HUDEP-2 (cell line): ENCODE data around the gene GTF3C5.
"Not testable (repeated sequence)": the region's sequence is repeated elsewhere in the genome, so short reads cannot be mapped to it uniquely, and the experiment has no call there.

Experiments used
- DNase-seq, 76 experiments: peaks; one replicate each; lab custom pipeline; 2025; ENCODE audit not compliant: unreplicated experiment in 76 of 76; lab: John Stamatoyannopoulos, UW

GTF3C5 gene

DNA sequence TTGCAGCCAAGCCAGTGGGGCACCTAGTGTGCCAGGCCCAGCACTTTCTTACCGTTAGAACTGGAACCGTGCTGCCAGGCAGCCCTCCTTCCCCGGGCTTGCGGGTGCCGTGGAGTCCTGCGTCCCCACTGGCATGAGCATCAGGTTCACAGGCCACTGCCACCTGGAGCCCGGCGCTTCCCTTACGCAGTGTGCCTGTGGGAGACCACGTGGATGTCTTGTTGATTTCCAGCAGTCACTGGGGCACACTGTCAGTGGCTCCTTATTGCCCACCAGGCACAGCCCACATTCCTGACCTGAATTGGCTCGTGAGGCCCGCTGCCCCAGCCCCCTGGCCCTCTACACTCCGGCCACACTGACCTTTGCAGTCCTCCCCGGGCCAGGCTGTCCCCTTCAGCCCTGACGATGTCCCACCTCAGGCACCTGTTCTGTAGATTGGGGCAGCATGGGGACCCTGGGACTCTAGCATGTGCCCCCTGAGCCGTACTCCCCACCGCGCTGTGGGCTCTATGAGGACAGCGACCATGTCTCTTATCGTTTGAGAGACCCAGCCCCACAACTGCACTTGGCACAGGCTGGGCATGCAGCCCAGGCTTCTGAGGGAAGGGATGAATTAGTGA, 20.6 kb downstream of the GTF3C5 start:
- no peak for DNase-seq

GRCh38 chr9:133051966-133052539, 21.3 kb downstream of the GTF3C5 start:
- no peak for DNase-seq

DNA sequence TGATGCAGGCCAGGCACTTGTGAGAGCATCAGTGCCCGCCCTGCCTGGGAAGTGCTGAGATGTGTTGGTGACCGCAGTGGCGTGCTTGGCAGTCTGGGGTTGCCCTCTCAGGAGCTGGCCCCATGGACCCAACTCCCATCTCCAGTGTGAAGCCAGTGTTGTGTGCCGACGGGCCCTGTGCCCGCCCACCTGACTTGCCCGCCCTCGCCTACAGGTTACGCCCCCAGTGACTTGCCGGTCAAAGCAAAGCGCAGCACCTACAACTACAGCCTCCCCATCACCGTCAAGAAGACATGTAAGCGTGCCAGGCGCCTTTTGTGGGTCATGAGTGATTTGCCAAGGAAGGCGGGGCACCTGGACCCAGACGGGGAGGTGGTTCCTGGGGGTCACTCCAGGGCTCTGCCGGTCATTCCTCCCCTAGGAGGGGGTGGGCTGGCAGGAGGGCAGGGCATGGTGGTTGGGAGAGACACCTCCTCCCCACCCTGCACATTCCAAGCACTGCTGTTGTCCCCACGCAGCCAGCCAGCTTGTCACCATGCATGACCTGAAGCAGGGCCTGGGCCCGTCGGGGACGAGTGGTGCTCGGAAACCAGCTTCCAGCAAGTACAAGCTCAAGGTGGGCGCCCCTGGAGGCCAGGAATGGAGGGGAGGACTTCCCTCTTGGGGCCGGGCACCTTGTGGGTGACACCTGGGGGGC, 23.5 kb downstream of the GTF3C5 start:
- DNase-seq: no peak

GRCh38 chr9:133054966-133055365, 24.2 kb downstream of the GTF3C5 start:
- no peak for DNase-seq

- no peak for DNase-seq
Observed at GRCh38 chr9:133055788-133056420, 25.1 kb downstream of the GTF3C5 start.

- no peak for DNase-seq
Observed at GRCh38 chr9:133056533-133056932, 25.7 kb downstream of the GTF3C5 start.

DNA sequence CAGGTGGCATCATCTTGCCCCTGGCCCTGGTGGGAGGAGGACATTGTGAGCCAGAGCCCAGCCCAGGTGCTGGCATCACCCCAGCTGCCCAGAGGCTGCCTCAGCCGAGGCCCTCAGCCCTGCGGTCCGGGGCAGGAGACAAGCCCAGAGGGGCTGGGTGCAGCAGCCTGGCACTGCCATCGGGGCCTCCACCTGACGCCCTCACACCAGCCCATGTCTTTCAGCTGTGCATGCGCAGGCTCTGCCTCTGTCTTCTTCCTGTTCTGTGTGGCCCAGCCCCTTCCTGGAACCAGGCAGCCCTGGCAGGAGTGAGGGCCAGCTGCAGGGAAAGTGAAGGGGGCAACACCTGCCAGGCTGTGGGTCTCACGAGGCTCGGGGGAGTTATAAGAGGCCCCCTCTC, 26.2 kb downstream of the GTF3C5 start:
- DNase-seq: no peak

GRCh38 chr9:133057553-133057952, 26.8 kb downstream of the GTF3C5 start:
- no peak for DNase-seq

DNA sequence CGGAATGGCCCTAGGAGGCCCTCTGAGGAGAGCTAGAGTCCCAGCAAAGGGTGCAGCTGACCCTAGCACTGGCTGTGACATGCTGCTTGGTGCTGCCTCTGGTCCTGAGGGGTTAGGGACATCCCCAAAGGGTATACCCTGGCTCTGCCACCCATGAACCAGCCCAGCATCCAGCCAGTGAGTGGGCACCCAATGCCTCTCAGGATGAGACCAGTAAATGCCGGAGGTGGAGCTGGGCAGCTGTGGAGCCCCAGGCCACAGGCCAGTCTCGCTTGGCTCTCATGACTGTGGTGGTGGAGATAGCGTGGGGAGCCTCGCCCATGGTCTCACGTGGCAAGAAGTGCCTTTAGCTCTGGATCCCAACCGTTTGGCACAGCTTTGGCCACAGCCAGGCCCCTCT, 27.3 kb downstream of the GTF3C5 start:
- DNase-seq: no peak

DNA sequence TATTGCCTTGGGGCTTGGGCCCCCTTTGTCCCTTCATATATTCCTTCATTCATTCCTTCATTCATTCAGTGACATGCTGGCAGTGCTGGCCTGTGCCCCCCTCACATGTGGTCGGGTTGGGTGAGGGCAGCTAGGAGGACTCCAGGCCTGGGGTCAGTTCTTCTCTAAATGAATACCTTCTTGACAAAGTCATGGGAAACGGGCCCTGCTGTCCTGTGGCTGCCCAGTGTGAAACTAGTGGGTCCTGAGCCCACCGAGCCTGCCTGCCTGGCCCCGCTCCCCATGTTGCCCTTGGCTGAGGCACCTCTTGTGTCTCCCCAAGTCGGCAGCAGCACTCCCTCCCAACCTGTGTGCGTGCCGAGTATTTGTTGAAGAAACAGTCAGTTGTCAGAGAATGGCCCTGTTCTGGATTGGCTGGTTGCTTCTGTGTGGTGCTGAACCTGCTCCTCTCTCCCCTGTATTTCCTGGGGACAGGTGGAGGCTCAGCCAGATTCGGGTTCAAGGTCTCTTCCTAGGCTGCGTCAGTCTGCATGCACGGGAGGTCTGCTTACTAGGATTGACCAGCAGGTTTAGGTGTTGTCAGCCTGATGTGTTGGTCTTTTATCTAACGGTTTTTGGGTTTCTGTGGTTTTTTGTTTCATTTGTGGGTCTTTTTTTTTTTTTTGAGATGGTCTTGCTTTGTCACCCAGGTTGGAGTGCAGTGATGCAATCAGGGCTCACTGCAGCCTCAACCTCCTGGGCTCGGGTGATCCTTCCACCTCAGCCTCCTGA, 27.9 kb downstream of the GTF3C5 start:
- DNase-seq: peak in 1 of 76 experiments; percentile 21

DNA sequence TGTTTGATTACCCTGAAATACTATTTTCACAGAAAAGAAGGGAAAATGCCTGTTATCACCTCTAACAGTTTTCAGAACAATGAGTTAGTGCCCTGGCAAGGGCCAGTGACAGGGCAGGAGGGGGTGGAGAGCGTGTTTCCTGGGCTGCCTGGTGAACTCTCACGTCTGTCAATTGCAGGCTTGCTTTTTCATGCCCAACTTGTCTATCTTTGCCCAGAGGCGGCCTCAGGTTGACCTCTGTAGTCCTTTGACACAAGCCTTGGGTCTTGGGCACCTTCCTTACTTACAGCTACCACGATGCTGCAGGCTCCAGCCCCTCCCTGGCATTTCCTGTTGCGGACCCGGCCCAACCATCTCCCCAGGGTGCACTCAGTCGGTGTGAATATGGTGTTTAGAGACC, 28.8 kb downstream of the GTF3C5 start:
- DNase-seq: no peak

- no peak for DNase-seq
Observed at GRCh38 chr9:133060417-133060841, 29.6 kb downstream of the GTF3C5 start.

GRCh38 chr9:133061019-133061763, 30.4 kb downstream of the GTF3C5 start:
- DNase-seq: not testable (repeated sequence)

- DNase-seq: not testable (repeated sequence)
Observed at GRCh38 chr9:133061764-133062145, 31.0 kb downstream of the GTF3C5 start, which contains the start of gene CEL. Gene CEL, plus strand, starts transcription at chr9:133061981. Its CDS starts 22 bp downstream, at chr9:133062003.

DNA sequence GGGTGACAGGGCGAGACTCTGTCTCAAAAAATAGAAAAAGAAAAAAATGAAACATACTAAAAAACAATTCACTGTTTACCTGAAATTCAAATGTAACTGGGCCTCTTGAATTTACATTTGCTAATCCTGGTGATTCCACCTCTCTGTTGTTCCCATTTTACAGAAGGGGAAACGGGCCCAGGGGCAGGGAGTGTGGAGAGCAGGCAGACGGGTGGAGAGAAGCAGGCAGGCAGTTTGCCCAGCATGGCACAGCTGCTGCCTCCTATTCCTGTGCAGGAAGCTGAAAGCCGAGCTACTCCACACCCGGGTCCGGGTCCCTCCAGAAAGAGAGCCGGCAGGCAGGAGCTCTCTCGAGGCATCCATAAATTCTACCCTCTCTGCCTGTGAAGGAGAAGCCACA, 31.8 kb downstream of the GTF3C5 start:
- DNase-seq: not testable (repeated sequence)

DNA sequence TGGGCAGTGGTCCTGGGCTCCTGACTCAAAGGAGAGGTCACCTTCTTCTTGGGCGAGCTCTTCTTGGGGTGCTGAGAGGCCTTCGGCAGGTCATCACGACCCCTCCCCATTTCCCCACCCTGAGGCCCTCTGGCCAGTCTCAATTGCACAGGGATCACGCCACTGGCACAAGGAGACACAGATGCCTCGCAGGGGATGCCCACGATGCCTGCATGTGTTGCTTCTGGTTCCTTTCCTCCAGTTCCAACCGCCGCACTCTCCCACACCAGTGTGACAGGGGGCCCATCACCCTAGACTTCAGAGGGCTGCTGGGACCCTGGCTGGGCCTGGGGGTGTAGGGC, 32.3 kb downstream of the GTF3C5 start:
- DNase-seq: no peak

DNA sequence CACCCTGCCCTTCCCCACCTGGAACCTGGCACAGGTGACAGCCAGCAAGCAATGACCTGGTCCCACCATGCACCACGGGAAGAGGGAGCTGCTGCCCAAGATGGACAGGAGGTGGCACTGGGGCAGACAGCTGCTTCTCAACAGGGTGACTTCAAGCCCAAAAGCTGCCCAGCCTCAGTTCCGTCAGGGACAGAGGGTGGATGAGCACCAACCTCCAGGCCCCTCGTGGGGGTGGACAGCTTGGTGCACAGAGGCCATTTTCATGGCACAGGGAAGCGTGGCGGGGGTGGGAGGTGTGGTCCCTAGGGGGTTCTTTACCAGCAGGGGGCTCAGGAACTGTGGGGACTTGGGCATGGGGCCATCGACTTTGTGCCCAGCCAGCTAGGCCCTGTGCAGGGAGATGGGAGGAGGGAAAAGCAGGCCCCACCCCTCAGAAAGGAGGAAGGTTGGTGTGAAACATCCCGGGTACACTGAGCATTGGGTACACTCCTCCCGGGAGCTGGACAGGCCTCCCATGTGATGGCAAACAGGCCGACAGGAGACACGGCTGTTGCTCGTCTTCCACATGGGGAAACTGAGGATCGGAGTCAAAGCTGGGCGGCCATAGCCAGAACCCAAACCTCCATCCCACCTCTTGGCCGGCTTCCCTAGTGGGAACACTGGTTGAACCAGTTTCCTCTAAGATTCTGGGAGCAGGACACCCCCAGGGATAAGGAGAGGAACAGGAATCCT, 32.9 kb downstream of the GTF3C5 start:
- DNase-seq: no peak

DNA sequence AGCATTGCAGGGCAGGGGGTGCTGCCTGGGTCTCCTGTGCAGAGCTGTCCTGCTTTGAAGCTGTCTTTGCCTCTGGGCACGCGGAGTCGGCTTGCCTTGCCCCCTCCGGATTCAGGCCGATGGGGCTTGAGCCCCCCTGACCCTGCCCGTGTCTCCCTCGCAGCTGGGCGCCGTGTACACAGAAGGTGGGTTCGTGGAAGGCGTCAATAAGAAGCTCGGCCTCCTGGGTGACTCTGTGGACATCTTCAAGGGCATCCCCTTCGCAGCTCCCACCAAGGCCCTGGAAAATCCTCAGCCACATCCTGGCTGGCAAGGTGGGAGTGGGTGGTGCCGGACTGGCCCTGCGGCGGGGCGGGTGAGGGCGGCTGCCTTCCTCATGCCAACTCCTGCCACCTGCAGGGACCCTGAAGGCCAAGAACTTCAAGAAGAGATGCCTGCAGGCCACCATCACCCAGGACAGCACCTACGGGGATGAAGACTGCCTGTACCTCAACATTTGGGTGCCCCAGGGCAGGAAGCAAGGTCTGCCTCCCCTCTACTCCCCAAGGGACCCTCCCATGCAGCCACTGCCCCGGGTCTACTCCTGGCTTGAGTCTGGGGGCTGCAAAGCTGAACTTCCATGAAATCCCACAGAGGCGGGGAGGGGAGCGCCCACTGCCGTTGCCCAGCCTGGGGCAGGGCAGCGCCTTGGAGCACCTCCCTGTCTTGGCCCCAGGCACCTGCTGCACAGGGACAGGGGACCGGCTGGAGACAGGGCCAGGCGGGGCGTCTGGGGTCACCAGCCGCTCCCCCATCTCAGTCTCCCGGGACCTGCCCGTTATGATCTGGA, 33.7 kb downstream of the GTF3C5 start:
- no peak for DNase-seq

GRCh38 chr9:133065070-133065388, 34.2 kb downstream of the GTF3C5 start:
- no peak for DNase-seq
